Gastroesophageal sphincter (tissue), 4 donors: ENCODE data around the gene APOBEC3F. TPM values are rescaled to one million over a fixed set of nuclear protein-coding genes. Genes with fewer than 3 reads are reported as not detected.
A peak's percentile ranks its signal among the peaks of the same experiment; 100 is the strongest.

ENCODE experiments used
- ATAC-seq: fragments of 150-250 bp; one replicate; pipeline ENCODE4 v1.9.1; 2016; ENCODE audit warnings: mild to moderate bottlenecking, moderate library complexity
- H3K27ac ChIP-seq, 4 donors: fragments of 200-600 bp; sonication (generic) in 3 of 4; 1 replicate in 3 of 4; 2 replicates in 1 of 4; pipeline ENCODE4 v1.5.1; 2016 to 2019
- H3K27me3 ChIP-seq: fragments of 200-600 bp; sonication (generic); one replicate; pipeline ENCODE4 v1.5.1; 2019
- H3K36me3 ChIP-seq, 2 donors: fragments of 200-600 bp; sonication (generic); one replicate each; pipeline ENCODE4 v1.5.1; 2019; ENCODE audit warnings: control low read depth in 1 of 2
- H3K4me1 ChIP-seq, 3 donors: fragments of 200-600 bp; sonication (generic); 1 replicate in 2 of 3; 2 replicates in 1 of 3; pipeline ENCODE4 v1.5.1; 2016 to 2019; ENCODE audit warnings: control low read depth in 2 of 3
- H3K4me3 ChIP-seq, 2 donors: fragments of 200-600 bp; sonication (generic); one replicate each; pipeline ENCODE4 v1.5.1; 2019; ENCODE audit warnings: mild to moderate bottlenecking in 1 of 2, moderate library complexity in 1 of 2
- H3K9me3 ChIP-seq, 3 donors: fragments of 200-600 bp; sonication (generic); one replicate each; pipeline ENCODE4 v1.5.1; 2017 to 2019; ENCODE audit warnings: control low read depth in 2 of 3
- CTCF ChIP-seq, 4 experiments: fragments of 200-600 bp in 2 of 4; fragments of 450-650 bp in 2 of 4; sonication (generic) in 1 of 4; IDR thresholded peaks; one replicate each; pipeline ENCODE4 v1.5.1; 2017 to 2019; ENCODE audit warnings: antibody characterized with exemption in 4 of 4, mild to moderate bottlenecking in 2 of 4, moderate library complexity in 2 of 4
- EP300 ChIP-seq: sonication (generic); formaldehyde crosslinking; IDR thresholded peaks from one replicate; pipeline ENCODE4 v1.6.1; 2017; ENCODE audit warnings: antibody characterized with exemption, mild to moderate bottlenecking
- POLR2A ChIP-seq, 2 donors: fragments of 450-650 bp; IDR thresholded peaks; one replicate each; pipeline ENCODE4 v1.6.1; 2017; ENCODE audit warnings: antibody characterized with exemption in 2 of 2, mild to moderate bottlenecking in 2 of 2, moderate library complexity in 1 of 2
- POLR2AphosphoS5 ChIP-seq: sonication (generic); formaldehyde crosslinking; IDR thresholded peaks from one replicate; pipeline ENCODE4 v1.6.1; 2017; ENCODE audit warnings: antibody characterized with exemption
- WGBS, 2 donors: methylation state at CpG; one replicate each; pipeline ENCODE4 v1.1.5; 2018; ENCODE audit warnings: low coverage in 1 of 2; 5-methylcytosine and 5-hydroxymethylcytosine counted together
- small RNA-seq, 4 donors: library from RNA; depleted of rRNA; stranded (forward); fragments of <200 nt; gene quantifications; one replicate each; pipeline ENCODE3, GENCODE V24; 2016
- total RNA-seq, 4 donors: library from RNA; depleted of rRNA; stranded (reverse); fragments of >200 nt; gene quantifications; one replicate each; pipeline ENCODE4 v1.1.0, GENCODE V29; 2016

Gene APOBEC3F
- total RNA-seq, 4 donors from 2014 or later = 0.57 to 4.0 (median 1.9) TPM

GRCh38 chr22:39098026-39098425 lies 57.4 kb downstream of the APOBEC3F start:
- Histone ChIP-seq H3K9me3 (no peaks in the 10 kb centered on the region), H3K36me3 (no peaks in the 10 kb centered on the region), H3K27ac (peak overlapping the region in 1 of 4 donors; percentile 11), H3K27me3 (peaks cover 9% of the 10 kb centered on the region), H3K4me3 (no peak overlapping the region), H3K4me1 (peaks cover 0 to 10% (median 0%) of the 10 kb centered on the region in 3 donors)
- ATAC-seq = no peak
- WGBS, 2 donors = 63 to 80% methylated on average over 1 to 6 of the region's 6 CpGs
- no peak for TF ChIP-seq CTCF (IDR thresholded peaks at IDR 0.05)
- TF ChIP-seq POLR2A (IDR thresholded peaks at IDR 0.05) = no peak
- TF ChIP-seq EP300 = no peak
- TF ChIP-seq POLR2AphosphoS5 = no peak

GRCh38 chr22:39098576-39098975 lies 57.9 kb downstream of the APOBEC3F start:
- peaks cover 0 to 10% (median 0%) of the 10 kb centered on the region in 3 donors for H3K4me1 ChIP-seq
- no peak overlapping the region for H3K4me3 ChIP-seq
- no peaks in the 10 kb centered on the region for H3K36me3 ChIP-seq
- TF ChIP-seq POLR2AphosphoS5 (no peak), POLR2A (IDR thresholded peaks at IDR 0.05) (no peak), CTCF (IDR thresholded peaks at IDR 0.05) (no peak), EP300 (no peak)
- peaks cover 9% of the 10 kb centered on the region for H3K27me3 ChIP-seq
- H3K27ac ChIP-seq = no peak overlapping the region
- no peak for ATAC-seq
- H3K9me3 ChIP-seq = no peaks in the 10 kb centered on the region
- WGBS, 2 donors = 80 to 91% methylated on average over 3 to 7 of the region's 8 CpGs

GRCh38 chr22:39101226-39101625 lies 60.6 kb downstream of the APOBEC3F start:
- no CpG with 5 or more reads among the region's 13 CpGs for WGBS, 2 donors
- no peaks in the 10 kb centered on the region for H3K9me3 ChIP-seq
- H3K4me3 ChIP-seq = no peak overlapping the region
- H3K4me1 ChIP-seq = peaks cover 0 to 10% (median 0%) of the 10 kb centered on the region in 3 donors
- H3K36me3 ChIP-seq = no peaks in the 10 kb centered on the region
- ATAC-seq = no peak
- peaks cover 9% of the 10 kb centered on the region for H3K27me3 ChIP-seq
- TF ChIP-seq POLR2A (IDR thresholded peaks at IDR 0.05) = no peak
- TF ChIP-seq EP300 = no peak
- no peak for TF ChIP-seq CTCF (IDR thresholded peaks at IDR 0.05)
- no peak for TF ChIP-seq POLR2AphosphoS5
- no peak overlapping the region for H3K27ac ChIP-seq

- 64 to 73% methylated on average over 1 of the region's 2 CpGs for WGBS, 2 donors
- Histone ChIP-seq H3K27ac (no peak overlapping the region), H3K36me3 (no peaks in the 10 kb centered on the region), H3K9me3 (no peaks in the 10 kb centered on the region), H3K27me3 (peaks cover 9% of the 10 kb centered on the region), H3K4me3 (no peak overlapping the region), H3K4me1 (no peaks in the 10 kb centered on the region)
- no peak for ATAC-seq
- TF ChIP-seq POLR2AphosphoS5 = no peak
- no peak for TF ChIP-seq POLR2A (IDR thresholded peaks at IDR 0.05)
- TF ChIP-seq EP300 = no peak
- TF ChIP-seq CTCF (IDR thresholded peaks at IDR 0.05) = no peak
Measured at GRCh38 chr22:39103431-39103830, 62.8 kb downstream of the APOBEC3F start.

Small RNA genes lying within 50 kb of the gene (small RNA-seq; reads per million reads assigned to genes)
- gene AL022318.2 = 0 reads per million in 4 donors

Other genes with a start within 250 kb of the APOBEC3F start
- 10 to 100 TPM in 3 of 4 donors, 1 to 10 TPM in 1; 10.0 to 16.1 (median 14.6) TPM for gene DNAL4, start 246.7 kb upstream of the APOBEC3F start, total RNA-seq
- gene NPTXR, start 196.8 kb upstream of the APOBEC3F start, total RNA-seq = 10 to 100 TPM in 3 of 4 donors, 1 to 10 TPM in 1; 7.9 to 21.7 (median 12.5) TPM
- gene CBX6, start 168.6 kb upstream of the APOBEC3F start, total RNA-seq = 100 to 1,000 TPM in 2 of 4 donors, 10 to 100 TPM in 2; 77.3 to 187 (median 105) TPM
- gene APOBEC3A, start 83.3 kb upstream of the APOBEC3F start, total RNA-seq = 1 to 10 TPM in 1 of 4 donors, under 1 TPM in 1, not detected in 2; 0.35 to 4.4 TPM
- gene APOBEC3B, start 58.5 kb upstream of the APOBEC3F start, total RNA-seq = not detected
- 10 to 100 TPM in 3 of 4 donors, 1 to 10 TPM in 1; 7.9 to 14.0 (median 11.8) TPM for gene APOBEC3C, start 26.6 kb upstream of the APOBEC3F start, total RNA-seq
- gene APOBEC3D, start 19.7 kb upstream of the APOBEC3F start, total RNA-seq = 1 to 10 TPM in 3 of 4 donors, not detected in 1; 1.1 to 5.3 (median 1.2) TPM
- gene APOBEC3G, start 36.4 kb downstream of the APOBEC3F start, total RNA-seq = 1 to 10 TPM; 3.2 to 8.3 (median 7.3) TPM
- gene APOBEC3H, start 56.4 kb downstream of the APOBEC3F start, total RNA-seq = not detected
- 100 to 1,000 TPM; 102 to 223 (median 171) TPM for gene CBX7, start 111.8 kb downstream of the APOBEC3F start, total RNA-seq
- 10 to 100 TPM in 3 of 4 donors, 1 to 10 TPM in 1; 7.1 to 27.9 (median 15.1) TPM for gene PDGFB, start 204.1 kb downstream of the APOBEC3F start, total RNA-seq